HG02885 (cell line): Measurements from ENCODE around the gene GAS7.
"Not testable (repeated sequence)": the region's sequence is repeated elsewhere in the genome, so short reads cannot be mapped to it uniquely, and the experiment has no call there.

Experiments
- ATAC-seq: cut with Tn5 transposase; IDR thresholded peaks from one replicate; pipeline ENCODE4 v1.9.1; 2021; ENCODE audit warnings: mild to moderate bottlenecking; ENCODE audit not compliant: unreplicated experiment, poor library complexity

Gene GAS7

GRCh38 chr17:10116267-10116666, 82.1 kb downstream of the GAS7 start:
- no peak for ATAC-seq

- no peak for ATAC-seq
These were observed 82.9 kb downstream of the GAS7 start for GRCh38 chr17:10115536-10115932.

DNA sequence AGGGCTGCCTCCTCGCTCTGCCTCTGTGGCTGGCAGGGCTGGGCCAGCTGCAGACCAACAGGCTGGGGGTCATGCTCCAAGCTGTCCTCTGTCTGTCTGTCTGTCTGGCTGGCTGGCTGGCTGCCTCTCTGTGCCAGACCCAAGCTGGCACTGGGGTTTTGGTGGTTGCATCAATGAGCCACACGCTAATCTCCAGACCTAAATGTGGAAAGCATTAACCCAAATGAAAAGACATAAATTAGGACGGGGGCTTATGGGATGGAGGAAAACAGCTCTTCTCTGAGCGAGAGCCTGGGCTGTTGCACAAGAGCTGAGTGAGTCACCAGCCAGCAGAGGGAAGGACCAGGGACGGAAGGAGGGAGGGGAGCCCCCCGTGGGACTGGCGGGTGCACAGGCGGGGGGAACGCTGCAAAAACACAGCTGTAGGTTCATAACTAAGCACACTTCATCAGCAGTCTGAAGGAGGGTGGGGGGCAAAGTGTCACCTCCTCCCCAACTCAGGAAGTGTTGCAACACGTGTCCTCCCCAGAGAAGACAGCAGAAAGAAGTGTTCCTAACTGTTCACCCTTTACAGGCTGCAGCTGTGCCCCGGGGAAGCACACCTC, 83.4 kb downstream of the GAS7 start:
- peak; percentile 41 for ATAC-seq

DNA sequence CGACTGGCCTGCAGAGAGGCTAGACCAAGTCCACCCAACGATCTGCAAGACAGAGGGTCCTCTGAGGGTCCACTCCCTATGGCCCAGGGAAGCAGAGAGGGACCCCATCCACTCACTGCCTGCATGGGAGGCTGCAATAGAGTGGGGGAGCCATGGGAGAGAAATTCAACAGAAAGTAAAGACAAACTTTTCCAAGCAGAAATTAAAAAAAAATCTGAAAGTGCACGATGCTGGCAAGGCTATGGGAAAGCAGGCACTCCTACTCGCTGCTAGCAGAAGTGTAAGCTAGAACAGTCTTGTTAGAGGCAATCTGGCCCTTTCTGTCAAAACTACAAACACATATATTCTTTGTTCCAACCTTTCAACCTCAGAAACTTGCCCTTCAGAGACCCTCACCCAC, 85.4 kb downstream of the GAS7 start:
- ATAC-seq, result no peak

- ATAC-seq, result no peak
These were observed 86.4 kb downstream of the GAS7 start for GRCh38 chr17:10111907-10112452.

GRCh38 chr17:10109146-10109545, 89.3 kb downstream of the GAS7 start:
- ATAC-seq, result no peak

- no peak for ATAC-seq
These were observed 90.9 kb downstream of the GAS7 start for GRCh38 chr17:10107316-10108165.

GRCh38 chr17:10106067-10106466, 92.3 kb downstream of the GAS7 start:
- no peak for ATAC-seq

- no peak for ATAC-seq
These were observed 92.8 kb downstream of the GAS7 start for GRCh38 chr17:10105513-10106001.

- ATAC-seq, result no peak
These were observed 94.7 kb downstream of the GAS7 start for GRCh38 chr17:10103712-10104111.

- ATAC-seq, result no peak
These were observed 95.6 kb downstream of the GAS7 start for GRCh38 chr17:10102817-10103216.

DNA sequence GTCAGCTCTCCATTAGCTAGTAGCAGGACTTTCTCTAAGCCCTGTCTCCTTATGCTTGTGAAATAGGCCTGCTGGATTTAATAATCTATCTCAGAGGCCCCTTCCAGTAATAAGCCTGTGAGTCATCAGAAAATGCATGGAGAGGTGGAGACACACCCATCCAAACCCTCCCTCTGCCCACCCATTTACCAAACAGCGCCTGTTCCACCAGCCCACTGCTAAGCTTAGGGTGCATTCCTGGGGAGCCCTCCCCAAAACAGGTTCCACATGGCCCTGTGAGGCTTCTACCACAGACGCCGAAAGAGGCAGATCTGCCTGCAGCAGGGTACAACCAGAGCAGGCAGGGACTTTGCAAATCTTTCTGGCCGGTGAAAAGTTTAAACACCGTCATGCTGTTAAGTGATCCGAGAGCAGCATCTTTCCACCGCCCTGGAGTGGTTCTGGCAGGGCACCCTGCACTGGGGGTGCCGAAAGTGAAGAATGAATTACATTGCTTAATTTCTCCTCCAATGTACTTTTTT, 99.3 kb downstream of the GAS7 start:
- ATAC-seq, result no peak

DNA sequence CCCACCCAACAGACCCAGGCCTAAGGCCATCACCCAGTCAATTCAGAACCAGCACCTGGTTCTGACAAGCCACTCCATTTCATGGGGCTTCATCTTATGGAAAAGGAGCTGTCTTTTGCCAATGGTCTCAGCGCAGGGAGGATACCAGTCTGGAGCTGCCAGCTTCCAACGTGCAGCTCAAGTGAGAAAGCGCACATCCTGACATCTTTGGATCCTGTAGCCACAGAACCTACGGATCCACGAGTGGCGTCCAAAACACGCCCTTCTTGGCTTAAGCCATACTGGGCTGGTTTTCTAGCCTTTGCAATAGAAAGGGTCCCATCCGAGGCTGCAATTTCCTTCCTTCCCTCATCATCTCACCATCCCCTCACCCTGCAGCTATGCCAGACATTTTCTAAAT, 101.8 kb downstream of the GAS7 start:
- ATAC-seq, result no peak

DNA sequence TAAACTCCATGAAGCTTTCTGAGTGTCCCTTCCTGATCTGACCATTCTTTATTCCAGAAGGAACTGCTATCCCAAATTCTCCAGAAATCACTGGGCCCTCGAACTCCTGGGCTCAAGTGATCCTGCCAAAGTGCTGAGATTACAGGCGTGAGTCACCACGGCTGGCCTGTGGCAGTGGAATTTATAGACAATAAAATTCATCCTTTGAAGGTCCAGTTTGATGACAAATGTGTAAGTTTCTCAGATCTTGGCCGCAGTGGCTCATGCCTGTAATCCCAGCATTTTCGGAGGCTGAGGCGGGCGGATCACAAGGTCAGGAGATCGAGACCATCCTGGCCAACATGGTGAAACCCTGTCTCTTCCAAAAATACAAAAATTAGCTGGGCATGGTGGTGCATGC, 103.1 kb downstream of the GAS7 start:
- ATAC-seq, result not testable (repeated sequence)

GRCh38 chr17:10094797-10095196, 103.6 kb downstream of the GAS7 start:
- no peak for ATAC-seq

GRCh38 chr17:10092595-10092994, 105.8 kb downstream of the GAS7 start:
- ATAC-seq, result no peak

DNA sequence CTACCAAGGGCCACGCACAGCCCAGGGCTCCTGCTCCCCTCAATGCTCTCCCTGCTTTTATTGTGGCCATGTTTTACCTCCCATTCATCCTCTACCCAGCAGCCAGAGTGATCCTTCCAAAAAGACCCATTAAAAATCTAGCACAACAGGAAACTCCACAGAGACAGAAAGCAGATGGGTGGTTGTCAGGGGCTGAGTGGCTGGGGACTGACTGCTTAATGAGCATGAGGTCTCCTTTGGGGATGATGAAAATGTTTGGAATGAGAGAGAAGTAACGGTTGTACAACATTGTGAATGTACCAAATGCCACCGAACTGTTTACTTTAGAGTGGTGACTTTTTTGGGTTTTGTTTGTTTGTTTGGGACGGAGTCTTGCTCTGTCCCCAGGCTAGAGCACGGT, 107.4 kb downstream of the GAS7 start:
- ATAC-seq, result no peak

GRCh38 chr17:10089196-10089804, 109.1 kb downstream of the GAS7 start:
- no peak for ATAC-seq

DNA sequence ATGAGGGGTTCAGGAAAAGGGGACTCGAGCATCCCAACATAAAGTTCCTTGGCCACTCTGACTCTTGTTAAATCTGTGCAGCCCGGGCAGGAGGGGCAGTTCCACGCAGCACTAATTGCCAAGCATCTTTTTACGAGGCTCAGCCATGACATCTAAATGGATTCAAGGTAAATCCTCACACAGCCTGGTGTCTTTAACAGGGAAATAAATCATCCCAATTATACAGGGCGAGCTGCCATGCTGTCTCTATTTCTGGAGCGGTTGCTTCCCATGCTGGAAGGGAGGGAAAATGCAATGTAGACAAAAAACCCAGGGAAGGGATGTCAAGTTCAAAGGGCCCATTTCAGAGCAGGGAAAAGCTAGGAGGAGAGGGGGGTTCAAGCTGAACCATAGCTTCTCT, 110.0 kb downstream of the GAS7 start:
- no peak for ATAC-seq

- ATAC-seq, result no peak
These were observed 111.1 kb downstream of the GAS7 start for GRCh38 chr17:10087355-10087754.

DNA sequence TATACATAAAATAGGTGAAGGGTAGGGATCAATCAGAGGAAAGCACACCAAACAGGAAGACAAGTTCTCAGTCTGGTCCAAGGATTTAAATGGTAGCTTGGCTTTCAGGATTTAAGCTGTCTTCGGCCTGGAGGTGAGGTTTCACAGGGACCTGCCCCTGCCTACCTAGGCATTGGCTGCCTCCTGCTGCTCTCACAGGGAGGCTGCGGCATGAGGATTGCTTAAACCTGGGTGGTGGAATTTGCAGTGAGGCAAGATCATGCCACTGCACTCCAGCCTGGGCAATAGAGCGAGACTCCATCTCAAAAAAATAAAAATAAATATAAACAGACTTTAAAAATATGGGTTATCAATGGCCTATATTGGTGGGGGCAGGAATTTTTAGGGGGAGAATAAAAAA, 114.5 kb downstream of the GAS7 start:
- no peak for ATAC-seq
